ENCODE data around the gene GSTT2.
"Not testable (repeated sequence)": the region's sequence is repeated elsewhere in the genome, so short reads cannot be mapped to it uniquely, and the experiment has no call there.

The GSTT2 gene

GRCh38 chr22:23979557-23980240 lies at the start of gene GSTT2:
Gene GSTT2 (plus strand): TSS chr22:23980134.
- not testable (repeated sequence) for H3K4me3 ChIP-seq (replicated peaks; ENCODE audit: low read depth, low read length); DNase-seq (ENCODE audit: low read depth)

- no peak overlapping the region for H3K4me3 ChIP-seq (replicated peaks; ENCODE audit: low read depth, low read length)
- no peak for TF ChIP-seq CTCF (IDR thresholded peaks at IDR 0.05; ENCODE audit: low read length, missing control alignments)
- no peak for DNase-seq (ENCODE audit: low read depth)
Measured at GRCh38 chr22:23938328-23939016, 41.5 kb upstream of the GSTT2 start.

GRCh38 chr22:23939017-23939357 lies 40.9 kb upstream of the GSTT2 start:
- no peak for TF ChIP-seq CTCF (IDR thresholded peaks at IDR 0.05; ENCODE audit: low read length, missing control alignments)
- H3K4me3 ChIP-seq (replicated peaks; ENCODE audit: low read depth, low read length), result no peak overlapping the region
- DNase-seq (ENCODE audit: low read depth), result no peak

- DNase-seq (ENCODE audit: low read depth); H3K4me3 ChIP-seq (replicated peaks; ENCODE audit: low read depth, low read length): not testable (repeated sequence)
Measured at GRCh38 chr22:23940166-23940565, 39.8 kb upstream of the GSTT2 start.

- DNase-seq (ENCODE audit: low read depth), result not testable (repeated sequence)
Measured at GRCh38 chr22:23947391-23947790, 32.5 kb upstream of the GSTT2 start.

GRCh38 chr22:23949764-23950163 lies 30.2 kb upstream of the GSTT2 start:
- H3K4me3 ChIP-seq (replicated peaks; ENCODE audit: low read depth, low read length); DNase-seq (ENCODE audit: low read depth): not testable (repeated sequence)

More at GRCh38 chr22:23947391-23947790, 32.5 kb upstream of the GSTT2 start:
- H3K4me3 ChIP-seq (replicated peaks; ENCODE audit: low read depth, low read length), result not testable (repeated sequence)

GRCh38 chr22:23951383-23951782 lies 28.6 kb upstream of the GSTT2 start:
- DNase-seq (ENCODE audit: low read depth), result peak; percentile 14
- not testable (repeated sequence) for H3K4me3 ChIP-seq (replicated peaks; ENCODE audit: low read depth, low read length)

GRCh38 chr22:23952794-23953405 lies 27.0 kb upstream of the GSTT2 start:
- H3K4me3 ChIP-seq (replicated peaks; ENCODE audit: low read depth, low read length); DNase-seq (ENCODE audit: low read depth): not testable (repeated sequence)

- not testable (repeated sequence) for H3K4me3 ChIP-seq (replicated peaks; ENCODE audit: low read depth, low read length); DNase-seq (ENCODE audit: low read depth)
Measured at GRCh38 chr22:23953485-23953884, 26.4 kb upstream of the GSTT2 start.

- H3K4me3 ChIP-seq (replicated peaks; ENCODE audit: low read depth, low read length); DNase-seq (ENCODE audit: low read depth): not testable (repeated sequence)
Measured at GRCh38 chr22:23954193-23954990, 25.5 kb upstream of the GSTT2 start.

- not testable (repeated sequence) for DNase-seq (ENCODE audit: low read depth)
Measured at GRCh38 chr22:23954991-23955305, 25.0 kb upstream of the GSTT2 start.

GRCh38 chr22:23955886-23956285 lies 24.0 kb upstream of the GSTT2 start:
- not testable (repeated sequence) for H3K4me3 ChIP-seq (replicated peaks; ENCODE audit: low read depth, low read length); DNase-seq (ENCODE audit: low read depth)

More at GRCh38 chr22:23954991-23955305, 25.0 kb upstream of the GSTT2 start:
- H3K4me3 ChIP-seq (replicated peaks; ENCODE audit: low read depth, low read length), result not testable (repeated sequence)

Measured in fibroblast of pulmonary artery (primary cell).